ENCODE results near the gene TNRC6C.

The TNRC6C gene

GRCh38 chr17:78046923-78047322 is 88.4 kb downstream of the TNRC6C start:
- H3K4me3 ChIP-seq (ENCODE audit: low read depth, low read length): no peak overlapping the region
- no peak for TF ChIP-seq CTCF (IDR thresholded peaks at IDR 0.05; ENCODE audit: borderline replicate concordance, insufficient read depth, low read depth, low read length)

- no peak for TF ChIP-seq CTCF (IDR thresholded peaks at IDR 0.05; ENCODE audit: borderline replicate concordance, insufficient read depth, low read depth, low read length)
- no peak overlapping the region for H3K4me3 ChIP-seq (ENCODE audit: low read depth, low read length)
Measured at GRCh38 chr17:78048346-78049292, 90.1 kb downstream of the TNRC6C start.

GRCh38 chr17:78049609-78050008 is 91.1 kb downstream of the TNRC6C start:
- no peak overlapping the region for H3K4me3 ChIP-seq (ENCODE audit: low read depth, low read length)
- no peak for TF ChIP-seq CTCF (IDR thresholded peaks at IDR 0.05; ENCODE audit: borderline replicate concordance, insufficient read depth, low read depth, low read length)

- TF ChIP-seq CTCF (IDR thresholded peaks at IDR 0.05; ENCODE audit: borderline replicate concordance, insufficient read depth, low read depth, low read length): no peak
- no peak overlapping the region for H3K4me3 ChIP-seq (ENCODE audit: low read depth, low read length)
Measured at GRCh38 chr17:78051186-78051972, 92.9 kb downstream of the TNRC6C start.

- no peak for TF ChIP-seq CTCF (IDR thresholded peaks at IDR 0.05; ENCODE audit: borderline replicate concordance, insufficient read depth, low read depth, low read length)
- H3K4me3 ChIP-seq (ENCODE audit: low read depth, low read length): no peak overlapping the region
Measured at GRCh38 chr17:78053777-78054468, 95.4 kb downstream of the TNRC6C start.

- no peak overlapping the region for H3K4me3 ChIP-seq (ENCODE audit: low read depth, low read length)
- no peak for TF ChIP-seq CTCF (IDR thresholded peaks at IDR 0.05; ENCODE audit: borderline replicate concordance, insufficient read depth, low read depth, low read length)
Measured at GRCh38 chr17:78057113-78057740, 98.7 kb downstream of the TNRC6C start.

Data from GM12875 (cell line).